Esophagus muscularis mucosa (tissue), 4 donors: ENCODE results near the gene ELAVL4. TPM values are rescaled to one million over a fixed set of nuclear protein-coding genes. Genes with fewer than 3 reads are reported as not detected.

Experiments
- DNase-seq: peaks from one replicate; pipeline ENCODE4 v3.0.0-alpha.2; 2017; ENCODE audit errors: extremely low spot score
- H3K27ac ChIP-seq, 4 donors: fragments of 200-600 bp; sonication (generic); replicated peaks in 1 of 4; 1 replicate in 3 of 4; 2 replicates in 1 of 4; pipeline ENCODE4 v1.5.1; 2016 to 2019; ENCODE audit warnings: mild to moderate bottlenecking in 1 of 4
- H3K27me3 ChIP-seq, 4 donors: fragments of 200-600 bp; sonication (generic); one replicate each; pipeline versions ENCODE4 v1.5.1 to v1.6.0; 2016 to 2019
- H3K36me3 ChIP-seq, 4 donors: fragments of 200-600 bp; sonication (generic); one replicate each; pipeline ENCODE4 v1.5.1; 2016 to 2019
- H3K4me1 ChIP-seq, 4 donors: fragments of 200-600 bp; sonication (generic); one replicate each; pipeline ENCODE4 v1.5.1; 2016 to 2019
- H3K4me3 ChIP-seq, 4 donors: fragments of 200-600 bp; sonication (generic); 1 replicate in 2 of 4; 2 replicates in 2 of 4; pipeline ENCODE4 v1.5.1; 2016 to 2019; ENCODE audit warnings: mild to moderate bottlenecking in 4 of 4, moderate library complexity in 1 of 4
- H3K9me3 ChIP-seq, 4 donors: fragments of 200-600 bp; sonication (generic); 1 replicate in 3 of 4; 2 replicates in 1 of 4; pipeline ENCODE4 v1.5.1; 2016 to 2019
- EP300 ChIP-seq: sonication (generic); formaldehyde crosslinking; IDR thresholded peaks from one replicate; pipeline ENCODE4 v1.6.1; 2017; ENCODE audit warnings: antibody characterized with exemption
- POLR2A ChIP-seq: fragments of 450-650 bp; IDR thresholded peaks from one replicate; pipeline ENCODE4 v1.6.1; 2017; ENCODE audit warnings: antibody characterized with exemption, moderate library complexity, mild to moderate bottlenecking, low read depth
- POLR2AphosphoS5 ChIP-seq, 2 donors: sonication (generic); formaldehyde crosslinking; IDR thresholded peaks; one replicate each; pipeline ENCODE4 v1.6.1; 2017; ENCODE audit warnings: antibody characterized with exemption in 2 of 2
- WGBS: methylation state at CpG from one replicate; pipeline ENCODE4 v1.1.5; 2018; 5-methylcytosine and 5-hydroxymethylcytosine counted together
- intact Hi-C: fragments of 100-400 bp; cut with DNase I; formaldehyde crosslinking; loops from one replicate; pipeline ENCODE4 v1.15.1; 2023
- total RNA-seq, 4 donors: library from RNA; depleted of rRNA; stranded (reverse); fragments of >200 nt; gene quantifications; one replicate each; pipeline versions ENCODE4 v1.1.0 to v1.2.1, GENCODE V29; 2016
- TF ChIP-seq, protein P1 (sequence below), 3 experiments: fragments of 200-600 bp in 2 of 3; fragments of 450-650 bp in 1 of 3; sonication (generic) in 2 of 3; IDR thresholded peaks; one replicate each; pipeline ENCODE4 v1.5.1; 2017 to 2019; ENCODE audit warnings: antibody characterized with exemption in 3 of 3, mild to moderate bottlenecking in 2 of 3, moderate library complexity in 1 of 3

Gene ELAVL4
- total RNA-seq, 4 donors from 2014 or later: 0.40 to 2.2 (median 1.1) TPM

GRCh38 chr1:50132347-50132894, 23.7 kb downstream of the ELAVL4 start:
- Histone ChIP-seq H3K27ac (no peak overlapping the region), H3K4me3 (no peak overlapping the region), H3K27me3 (peaks cover 0 to 9% (median 0%) of the 10 kb centered on the region in 4 donors), H3K36me3 (no peaks in the 10 kb centered on the region), H3K9me3 (no peaks in the 10 kb centered on the region), H3K4me1 (no peaks in the 10 kb centered on the region)
- no peak for DNase-seq
- intact Hi-C loops: no loop called here
- no peak for TF ChIP-seq EP300
- no peak for TF ChIP-seq POLR2AphosphoS5 (IDR thresholded peaks at IDR 0.05)
- TF ChIP-seq POLR2A: no peak
- TF ChIP-seq, protein P1, sequence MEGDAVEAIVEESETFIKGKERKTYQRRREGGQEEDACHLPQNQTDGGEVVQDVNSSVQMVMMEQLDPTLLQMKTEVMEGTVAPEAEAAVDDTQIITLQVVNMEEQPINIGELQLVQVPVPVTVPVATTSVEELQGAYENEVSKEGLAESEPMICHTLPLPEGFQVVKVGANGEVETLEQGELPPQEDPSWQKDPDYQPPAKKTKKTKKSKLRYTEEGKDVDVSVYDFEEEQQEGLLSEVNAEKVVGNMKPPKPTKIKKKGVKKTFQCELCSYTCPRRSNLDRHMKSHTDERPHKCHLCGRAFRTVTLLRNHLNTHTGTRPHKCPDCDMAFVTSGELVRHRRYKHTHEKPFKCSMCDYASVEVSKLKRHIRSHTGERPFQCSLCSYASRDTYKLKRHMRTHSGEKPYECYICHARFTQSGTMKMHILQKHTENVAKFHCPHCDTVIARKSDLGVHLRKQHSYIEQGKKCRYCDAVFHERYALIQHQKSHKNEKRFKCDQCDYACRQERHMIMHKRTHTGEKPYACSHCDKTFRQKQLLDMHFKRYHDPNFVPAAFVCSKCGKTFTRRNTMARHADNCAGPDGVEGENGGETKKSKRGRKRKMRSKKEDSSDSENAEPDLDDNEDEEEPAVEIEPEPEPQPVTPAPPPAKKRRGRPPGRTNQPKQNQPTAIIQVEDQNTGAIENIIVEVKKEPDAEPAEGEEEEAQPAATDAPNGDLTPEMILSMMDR (IDR thresholded peaks at IDR 0.05): no peak
- 53% methylated on average over 3 of the region's 3 CpGs for WGBS

GRCh38 chr1:50135716-50136115, 27.0 kb downstream of the ELAVL4 start:
- DNase-seq: no peak
- H3K27me3 ChIP-seq: peaks cover 0 to 15% (median 0%) of the 10 kb centered on the region in 4 donors
- TF ChIP-seq POLR2AphosphoS5 (IDR thresholded peaks at IDR 0.05) (no peak), POLR2A (no peak), EP300 (no peak)
- TF ChIP-seq, protein P1 (IDR thresholded peaks at IDR 0.05): no peak
- no peak overlapping the region for H3K27ac ChIP-seq
- intact Hi-C loops: no loop called here
- H3K9me3 ChIP-seq: no peaks in the 10 kb centered on the region
- H3K4me1 ChIP-seq: no peaks in the 10 kb centered on the region
- WGBS: 69% methylated on average over 2 of the region's 2 CpGs
- H3K36me3 ChIP-seq: no peaks in the 10 kb centered on the region
- no peak overlapping the region for H3K4me3 ChIP-seq

GRCh38 chr1:50139339-50140181, 30.8 kb downstream of the ELAVL4 start:
- H3K27ac ChIP-seq: no peak overlapping the region
- DNase-seq: no peak
- no peaks in the 10 kb centered on the region for H3K36me3 ChIP-seq
- H3K27me3 ChIP-seq: peaks cover 0 to 17% (median 0%) of the 10 kb centered on the region in 4 donors
- H3K9me3 ChIP-seq: no peaks in the 10 kb centered on the region
- WGBS: 55% methylated on average over 10 of the region's 10 CpGs
- H3K4me1 ChIP-seq: no peaks in the 10 kb centered on the region
- intact Hi-C loops: no loop called here
- TF ChIP-seq POLR2AphosphoS5 (IDR thresholded peaks at IDR 0.05) (no peak), POLR2A (no peak), EP300 (no peak)
- TF ChIP-seq, protein P1 (IDR thresholded peaks at IDR 0.05): no peak
- H3K4me3 ChIP-seq: no peak overlapping the region

GRCh38 chr1:50140182-50140447, 31.4 kb downstream of the ELAVL4 start:
- WGBS: 83% methylated on average over 1 of the region's 1 CpG
- DNase-seq: no peak

More at GRCh38 chr1:50140182-50140447, 31.4 kb downstream of the ELAVL4 start:
- H3K27me3 ChIP-seq: peaks cover 0 to 17% (median 0%) of the 10 kb centered on the region in 4 donors
- TF ChIP-seq POLR2A (no peak), POLR2AphosphoS5 (IDR thresholded peaks at IDR 0.05) (no peak), EP300 (no peak)
- TF ChIP-seq, protein P1 (IDR thresholded peaks at IDR 0.05): no peak
- H3K36me3 ChIP-seq: no peaks in the 10 kb centered on the region
- no peaks in the 10 kb centered on the region for H3K9me3 ChIP-seq
- intact Hi-C loops: no loop called here
- H3K27ac ChIP-seq: no peak overlapping the region
- no peaks in the 10 kb centered on the region for H3K4me1 ChIP-seq
- H3K4me3 ChIP-seq: no peak overlapping the region
